ENCODE measurements around the gene CALML5. TPM values are rescaled to one million over a fixed set of nuclear protein-coding genes. Genes with fewer than 3 reads are reported as not detected.
"Not testable (repeated sequence)": the region's sequence is repeated elsewhere in the genome, so short reads cannot be mapped to it uniquely, and the experiment has no call there.

The CALML5 gene
- total RNA-seq, 2 donors from 2014 or later, result not detected

- H3K9me3 Mint-ChIP-seq, result no peaks in the 10 kb centered on the region
- no peaks in the 10 kb centered on the region for H3K4me1 Mint-ChIP-seq
- no peak overlapping the region for H3K27ac Mint-ChIP-seq
- ATAC-seq (replicated peaks), result no peak
- no peaks in the 10 kb centered on the region for H3K27me3 Mint-ChIP-seq
- no peaks in the 10 kb centered on the region for H3K36me3 Mint-ChIP-seq (ENCODE audit: low read depth)
- H3K4me3 Mint-ChIP-seq, result no peak overlapping the region
Observed at GRCh38 chr10:5479481-5480161, 19.7 kb downstream of the CALML5 start.

DNA sequence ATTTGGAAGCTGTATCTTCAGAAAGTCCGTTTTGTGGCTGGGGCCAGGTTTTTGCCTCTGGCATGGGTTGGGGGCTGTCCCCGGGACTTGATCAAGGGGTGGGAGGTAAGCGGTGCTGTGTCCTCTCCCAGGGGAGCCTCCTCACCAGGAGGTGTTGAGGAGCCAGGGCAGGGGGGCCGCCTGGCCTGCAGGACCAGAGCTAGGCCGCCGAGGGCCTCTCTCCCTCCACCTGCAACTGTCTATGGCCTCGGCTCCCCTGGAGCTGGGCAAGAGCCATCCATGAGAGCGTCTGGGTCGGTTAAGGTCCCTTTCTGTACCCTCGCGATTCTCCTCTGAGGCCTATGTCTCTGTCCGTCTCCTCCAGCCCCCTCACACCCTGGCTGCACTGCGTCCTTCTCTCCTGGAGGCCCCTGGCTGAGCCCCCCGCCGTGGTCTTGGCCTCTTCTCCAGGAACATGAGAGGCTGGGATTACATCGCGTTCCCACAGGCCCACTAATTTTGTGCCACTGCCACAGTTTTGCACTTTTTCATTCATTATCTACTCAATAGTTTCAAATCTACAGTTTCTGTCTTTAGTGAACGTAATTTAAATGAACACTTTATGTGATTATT is 20.6 kb downstream of the CALML5 start:
- Mint-ChIP-seq H3K4me3 (no peak overlapping the region), H3K9me3 (no peaks in the 10 kb centered on the region), H3K27me3 (no peaks in the 10 kb centered on the region), H3K27ac (no peak overlapping the region), H3K36me3 (ENCODE audit: low read depth) (no peaks in the 10 kb centered on the region), H3K4me1 (no peaks in the 10 kb centered on the region)
- ATAC-seq (replicated peaks), result no peak

DNA sequence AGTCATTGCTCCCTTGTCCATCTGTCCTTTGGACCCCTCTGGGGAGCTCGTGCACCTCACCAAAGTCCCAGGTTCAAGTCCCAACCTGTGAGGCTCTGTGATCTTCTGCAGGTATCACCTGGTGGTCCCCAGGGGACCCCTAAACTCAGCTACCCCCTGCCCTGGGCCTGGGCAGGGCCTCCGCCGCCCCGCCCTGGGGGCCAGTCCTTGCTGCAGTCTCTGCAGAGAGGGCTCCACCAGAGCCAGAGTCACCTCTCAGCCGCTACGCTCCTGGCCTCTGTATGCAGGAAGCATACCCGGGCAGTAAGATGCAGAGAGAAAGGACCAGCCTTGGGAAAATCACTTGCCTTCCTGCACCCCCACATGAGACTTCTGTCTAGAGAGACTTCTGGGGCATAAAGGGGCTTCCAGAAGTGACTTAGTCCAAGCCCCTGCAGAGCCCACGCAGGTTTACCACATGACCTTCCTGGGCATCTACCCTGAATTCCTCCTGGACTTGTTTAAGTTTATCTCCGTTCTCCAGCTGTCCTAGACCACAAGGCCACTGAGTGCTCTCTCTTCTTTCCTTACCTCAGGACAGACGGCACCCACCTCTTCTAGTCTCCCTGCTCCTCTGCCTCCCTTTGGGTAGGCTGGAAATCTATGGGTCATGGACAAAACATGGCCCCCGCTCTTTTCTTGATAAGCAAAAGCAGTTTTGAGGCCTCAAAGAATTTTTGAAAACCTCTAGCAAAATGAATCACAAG is 21.2 kb downstream of the CALML5 start:
- H3K4me3 Mint-ChIP-seq, result no peak overlapping the region
- H3K36me3 Mint-ChIP-seq (ENCODE audit: low read depth), result no peaks in the 10 kb centered on the region
- no peaks in the 10 kb centered on the region for H3K9me3 Mint-ChIP-seq
- H3K27me3 Mint-ChIP-seq, result no peaks in the 10 kb centered on the region
- no peaks in the 10 kb centered on the region for H3K4me1 Mint-ChIP-seq
- H3K27ac Mint-ChIP-seq, result no peak overlapping the region
- ATAC-seq (replicated peaks), result no peak

GRCh38 chr10:5476918-5477525 is 22.3 kb downstream of the CALML5 start:
- no peak for ATAC-seq (replicated peaks)
- Mint-ChIP-seq H3K9me3 (no peaks in the 10 kb centered on the region), H3K27me3 (no peaks in the 10 kb centered on the region), H3K4me1 (no peaks in the 10 kb centered on the region), H3K36me3 (ENCODE audit: low read depth) (no peaks in the 10 kb centered on the region), H3K4me3 (no peak overlapping the region), H3K27ac (no peak overlapping the region)

- H3K27ac Mint-ChIP-seq; H3K27me3 Mint-ChIP-seq; H3K9me3 Mint-ChIP-seq; H3K36me3 Mint-ChIP-seq (ENCODE audit: low read depth); ATAC-seq (replicated peaks); H3K4me3 Mint-ChIP-seq; H3K4me1 Mint-ChIP-seq: not testable (repeated sequence)
Observed at GRCh38 chr10:5475974-5476807, 23.2 kb downstream of the CALML5 start.

DNA sequence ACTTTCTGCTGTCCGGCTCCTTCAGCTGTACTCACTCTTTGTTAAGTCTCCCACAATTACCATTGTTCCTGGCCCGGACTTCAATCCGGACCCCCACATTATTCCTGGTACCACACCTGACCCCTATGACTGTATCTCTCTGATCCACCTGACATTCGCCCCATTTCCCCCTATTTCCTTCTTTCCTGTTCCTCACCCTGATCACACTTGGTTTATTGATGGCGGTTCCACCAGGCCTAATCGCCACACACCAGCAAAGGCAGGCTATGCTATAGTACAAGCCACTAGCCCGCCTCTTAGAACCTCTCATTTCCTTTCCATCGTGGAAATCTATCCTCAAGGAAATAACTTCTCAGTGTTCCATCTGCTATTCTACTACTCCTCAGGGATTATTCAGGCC is 24.3 kb downstream of the CALML5 start:
- not testable (repeated sequence) for H3K27me3 Mint-ChIP-seq; H3K36me3 Mint-ChIP-seq (ENCODE audit: low read depth); H3K9me3 Mint-ChIP-seq; H3K27ac Mint-ChIP-seq; ATAC-seq (replicated peaks); H3K4me1 Mint-ChIP-seq; H3K4me3 Mint-ChIP-seq

DNA sequence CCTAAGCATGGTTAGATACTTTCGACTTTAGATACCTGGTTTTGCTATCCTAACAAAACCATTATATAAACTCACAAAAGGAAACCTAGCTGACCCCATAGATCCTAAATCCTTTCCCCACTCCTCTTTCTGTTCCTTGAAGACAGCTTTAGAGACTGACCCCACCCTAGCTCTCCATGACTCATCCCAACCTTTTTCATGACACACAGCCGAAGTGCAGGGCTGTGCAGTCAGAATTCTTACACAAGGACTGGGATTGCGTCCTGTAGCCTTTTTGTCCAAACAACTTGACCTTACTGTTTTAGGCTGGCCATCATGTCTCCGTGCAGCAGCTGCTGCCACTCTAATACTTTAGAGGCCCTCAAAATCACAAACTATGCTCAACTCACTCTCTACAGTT is 24.7 kb downstream of the CALML5 start:
- not testable (repeated sequence) for H3K27ac Mint-ChIP-seq; H3K4me1 Mint-ChIP-seq; ATAC-seq (replicated peaks); H3K4me3 Mint-ChIP-seq; H3K9me3 Mint-ChIP-seq; H3K27me3 Mint-ChIP-seq; H3K36me3 Mint-ChIP-seq (ENCODE audit: low read depth)

DNA sequence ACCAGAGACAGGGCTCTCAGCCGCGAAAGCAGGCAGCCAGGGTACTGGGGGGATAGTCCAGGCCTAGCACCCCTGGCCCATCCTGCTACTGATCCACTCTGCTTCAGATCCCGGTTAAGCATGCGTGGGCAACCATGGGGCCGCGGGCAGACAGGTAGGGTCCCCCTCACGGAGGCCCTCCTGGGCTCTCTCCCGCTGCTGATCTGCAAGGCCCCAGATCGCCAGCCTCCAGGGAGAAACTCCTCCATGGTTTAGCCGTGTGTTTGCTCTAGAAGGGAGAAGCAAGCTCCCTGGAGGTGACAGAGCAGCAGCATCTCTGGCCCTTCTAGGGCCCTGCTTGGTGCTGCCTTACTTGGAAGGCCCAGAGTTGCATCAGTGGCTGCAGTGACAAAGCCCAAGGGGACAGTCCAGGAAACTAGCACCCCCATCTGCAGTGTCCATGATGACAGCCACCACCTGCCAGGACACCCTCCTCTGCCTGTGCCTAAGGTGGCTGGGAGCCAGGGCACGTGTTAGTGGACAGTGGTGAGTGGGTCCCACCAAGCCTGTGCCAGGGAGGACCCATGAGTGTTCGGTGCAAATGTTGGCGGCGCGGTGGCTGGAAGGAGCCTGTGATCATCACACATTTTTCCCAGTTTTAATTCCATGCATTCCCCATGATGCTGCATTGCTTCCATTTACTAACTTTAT is 29.2 kb downstream of the CALML5 start:
- Mint-ChIP-seq H3K4me3 (no peak overlapping the region), H3K27me3 (peaks cover 4% of the 10 kb centered on the region), H3K9me3 (no peaks in the 10 kb centered on the region), H3K27ac (no peak overlapping the region), H3K36me3 (ENCODE audit: low read depth) (no peaks in the 10 kb centered on the region), H3K4me1 (peaks cover 6% of the 10 kb centered on the region)
- ATAC-seq (replicated peaks), result no peak

GRCh38 chr10:5469353-5470061 is 29.9 kb downstream of the CALML5 start:
- ATAC-seq (replicated peaks), result no peak
- Mint-ChIP-seq H3K9me3 (no peaks in the 10 kb centered on the region), H3K27me3 (peaks cover 4% of the 10 kb centered on the region), H3K4me1 (peaks cover 6% of the 10 kb centered on the region), H3K27ac (no peak overlapping the region), H3K36me3 (ENCODE audit: low read depth) (no peaks in the 10 kb centered on the region), H3K4me3 (no peak overlapping the region)

GRCh38 chr10:5468262-5469106 is 30.9 kb downstream of the CALML5 start:
- no peak overlapping the region for H3K27ac Mint-ChIP-seq
- H3K9me3 Mint-ChIP-seq, result no peaks in the 10 kb centered on the region
- H3K4me1 Mint-ChIP-seq, result peaks cover 6% of the 10 kb centered on the region
- H3K27me3 Mint-ChIP-seq, result peaks cover 4% of the 10 kb centered on the region
- H3K36me3 Mint-ChIP-seq (ENCODE audit: low read depth), result no peaks in the 10 kb centered on the region
- no peak for ATAC-seq (replicated peaks)
- no peak overlapping the region for H3K4me3 Mint-ChIP-seq

DNA sequence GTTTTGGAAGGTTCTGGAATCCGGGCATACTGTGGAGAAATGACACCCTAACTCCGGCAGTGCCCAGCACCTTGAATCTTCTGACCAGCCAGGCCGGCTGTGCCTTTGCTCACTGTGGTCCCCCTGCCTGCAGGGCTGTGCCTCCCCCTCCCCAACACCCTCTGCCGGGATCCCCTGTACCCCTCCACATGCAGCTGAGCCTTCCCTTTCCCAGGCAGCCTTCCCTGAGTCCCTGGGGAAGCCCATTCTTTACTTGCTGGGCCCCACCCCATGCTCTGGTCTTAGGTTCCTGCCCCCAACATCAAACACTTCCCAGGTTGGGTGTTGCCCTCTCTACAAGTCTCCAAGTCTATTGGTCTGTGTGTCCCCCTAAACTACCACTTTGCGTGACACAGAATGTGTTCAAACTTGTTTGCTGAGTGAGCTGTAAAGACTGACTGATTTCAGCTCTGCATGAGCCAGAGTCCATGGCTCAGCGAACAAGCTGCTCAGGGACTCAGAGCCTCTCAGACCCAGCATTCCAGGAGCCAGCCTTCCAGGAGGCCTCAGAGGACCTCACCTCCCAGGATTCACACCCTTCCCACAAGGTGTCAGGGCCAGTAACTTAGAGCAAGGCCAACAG is 31.6 kb downstream of the CALML5 start:
- no peak overlapping the region for H3K4me3 Mint-ChIP-seq
- H3K4me1 Mint-ChIP-seq, result peaks cover 6% of the 10 kb centered on the region
- peaks cover 4% of the 10 kb centered on the region for H3K27me3 Mint-ChIP-seq
- no peaks in the 10 kb centered on the region for H3K36me3 Mint-ChIP-seq (ENCODE audit: low read depth)
- no peak for ATAC-seq (replicated peaks)
- H3K27ac Mint-ChIP-seq, result no peak overlapping the region
- no peaks in the 10 kb centered on the region for H3K9me3 Mint-ChIP-seq

GRCh38 chr10:5467207-5467535 is 32.2 kb downstream of the CALML5 start:
- no peak overlapping the region for H3K4me3 Mint-ChIP-seq
- ATAC-seq (replicated peaks), result no peak
- peaks cover 6% of the 10 kb centered on the region for H3K4me1 Mint-ChIP-seq
- peaks cover 4% of the 10 kb centered on the region for H3K27me3 Mint-ChIP-seq
- no peaks in the 10 kb centered on the region for H3K36me3 Mint-ChIP-seq (ENCODE audit: low read depth)
- H3K9me3 Mint-ChIP-seq, result no peaks in the 10 kb centered on the region
- H3K27ac Mint-ChIP-seq, result no peak overlapping the region

Data from activated T-helper 17 cell treated with anti-CD3 and anti-CD28 coated beads, Interleukin-2, amount 50 U/mL, for 72 hours (primary cell).